DND-41 (cell line): ENCODE data around the gene ERGIC1.

ENCODE experiments used
- EZH2 ChIP-seq: IDR thresholded peaks from 3 replicates; pipeline ENCODE4 v1.6.1; 2012; ENCODE audit warnings: borderline replicate concordance, low read depth, mild to moderate bottlenecking, moderate library complexity, low read length, inconsistent platforms; ENCODE audit not compliant: severe bottlenecking
- TF ChIP-seq, protein P1 (sequence below): IDR thresholded peaks from 2 replicates; pipeline ENCODE4 v1.5.1; 2012; ENCODE audit warnings: borderline replicate concordance, low read length, moderate library complexity, mild to moderate bottlenecking; ENCODE audit not compliant: poor library complexity, severe bottlenecking; ENCODE audit errors: extremely low read depth

DNA sequence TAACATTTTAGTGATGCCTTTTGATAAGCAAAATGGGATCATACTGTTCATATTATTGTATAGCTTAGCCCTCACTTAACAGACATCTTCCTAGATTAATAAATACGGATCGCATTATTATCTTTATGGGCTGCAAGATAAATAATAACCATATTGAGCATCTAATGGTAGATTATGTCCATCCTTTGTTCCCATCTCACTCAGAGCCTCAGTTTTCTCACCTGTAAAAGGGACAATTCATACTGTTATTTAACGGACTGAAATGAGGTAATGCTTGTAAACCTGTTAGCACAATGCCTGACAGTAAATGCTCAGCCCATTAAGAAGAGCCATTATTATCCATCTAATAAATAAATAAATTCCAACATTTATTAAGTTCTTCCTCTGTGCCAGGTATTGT is 122.2 kb downstream of the ERGIC1 start:
- TF ChIP-seq, protein P1, sequence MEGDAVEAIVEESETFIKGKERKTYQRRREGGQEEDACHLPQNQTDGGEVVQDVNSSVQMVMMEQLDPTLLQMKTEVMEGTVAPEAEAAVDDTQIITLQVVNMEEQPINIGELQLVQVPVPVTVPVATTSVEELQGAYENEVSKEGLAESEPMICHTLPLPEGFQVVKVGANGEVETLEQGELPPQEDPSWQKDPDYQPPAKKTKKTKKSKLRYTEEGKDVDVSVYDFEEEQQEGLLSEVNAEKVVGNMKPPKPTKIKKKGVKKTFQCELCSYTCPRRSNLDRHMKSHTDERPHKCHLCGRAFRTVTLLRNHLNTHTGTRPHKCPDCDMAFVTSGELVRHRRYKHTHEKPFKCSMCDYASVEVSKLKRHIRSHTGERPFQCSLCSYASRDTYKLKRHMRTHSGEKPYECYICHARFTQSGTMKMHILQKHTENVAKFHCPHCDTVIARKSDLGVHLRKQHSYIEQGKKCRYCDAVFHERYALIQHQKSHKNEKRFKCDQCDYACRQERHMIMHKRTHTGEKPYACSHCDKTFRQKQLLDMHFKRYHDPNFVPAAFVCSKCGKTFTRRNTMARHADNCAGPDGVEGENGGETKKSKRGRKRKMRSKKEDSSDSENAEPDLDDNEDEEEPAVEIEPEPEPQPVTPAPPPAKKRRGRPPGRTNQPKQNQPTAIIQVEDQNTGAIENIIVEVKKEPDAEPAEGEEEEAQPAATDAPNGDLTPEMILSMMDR = no peak
- no peak for TF ChIP-seq EZH2
